Lower lobe of right lung (tissue), 2 donors: ENCODE data around the gene LMF1. TPM values are rescaled to one million over a fixed set of nuclear protein-coding genes. Genes with fewer than 3 reads are reported as not detected.

Source experiments
- ATAC-seq, 2 donors: fragments of 200-7000 bp; cut with Tn5 transposase; one replicate each; pipeline ENCODE4 v1.9.1; 2020 to 2022; ENCODE audit warnings: mild to moderate bottlenecking in 2 of 2, moderate library complexity in 2 of 2
- DNase-seq: peaks from one replicate; pipeline ENCODE4 v3.0.0-alpha.2; 2020
- H3K27ac ChIP-seq: fragments of 200-600 bp; one replicate; pipeline ENCODE4 v1.8.0; 2022
- H3K27me3 ChIP-seq: fragments of 200-600 bp; one replicate; pipeline ENCODE4 v1.8.0; 2022; ENCODE audit warnings: low read depth
- H3K36me3 ChIP-seq: fragments of 200-600 bp; one replicate; pipeline ENCODE4 v1.8.0; 2022; ENCODE audit warnings: mild to moderate bottlenecking
- H3K4me1 ChIP-seq: fragments of 200-600 bp; one replicate; pipeline ENCODE4 v1.8.0; 2022
- H3K4me3 ChIP-seq: fragments of 200-600 bp; one replicate; pipeline ENCODE4 v1.8.0; 2022; ENCODE audit warnings: mild to moderate bottlenecking
- H3K9me3 ChIP-seq: fragments of 200-600 bp; one replicate; pipeline ENCODE4 v1.8.0; 2022
- intact Hi-C: fragments of 100-400 bp; cut with DNase I; formaldehyde crosslinking; loops from one replicate; pipeline ENCODE4 v1.11.0; 2022
- total RNA-seq: library from RNA; stranded (reverse); fragmentation: NEBNext Ultra II Directional; extraction: Animal tissue kit (Norgen Biotek cat#: 25700); gene quantifications from one replicate; pipeline ENCODE4 v1.2.1, GENCODE V29; 2021
- TF ChIP-seq, protein P1 (sequence below): fragments of 200-600 bp; IDR thresholded peaks from one replicate; pipeline ENCODE4 v1.8.0; 2022; ENCODE audit warnings: antibody characterized with exemption, mild to moderate bottlenecking
- donor health status: DM: no; HTN: yes; CAD: no; lungs with severe emphysema.

Gene LMF1
- total RNA-seq, 1 donor from 2014 or later: 23.8 TPM

DNA sequence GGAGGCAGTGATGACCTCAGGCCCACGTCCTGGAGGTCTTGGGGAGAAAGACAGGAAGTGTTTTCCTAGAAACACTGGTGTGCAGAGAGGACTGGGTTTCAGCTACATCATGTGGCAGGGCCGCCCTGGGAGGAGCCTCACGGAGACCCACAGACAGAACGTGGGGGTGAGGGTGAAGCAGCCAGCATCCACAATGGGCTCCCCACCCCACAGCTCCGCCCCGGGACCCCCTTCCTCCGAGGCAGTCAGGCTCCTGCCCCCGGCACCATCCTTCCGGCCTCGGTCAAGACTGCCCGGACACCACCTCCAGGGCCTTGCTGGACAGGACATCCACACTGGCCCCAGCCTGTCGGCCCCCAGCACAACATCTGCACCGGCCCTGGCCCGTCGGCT, 51.1 kb downstream of the LMF1 start:
- TF ChIP-seq, protein P1, sequence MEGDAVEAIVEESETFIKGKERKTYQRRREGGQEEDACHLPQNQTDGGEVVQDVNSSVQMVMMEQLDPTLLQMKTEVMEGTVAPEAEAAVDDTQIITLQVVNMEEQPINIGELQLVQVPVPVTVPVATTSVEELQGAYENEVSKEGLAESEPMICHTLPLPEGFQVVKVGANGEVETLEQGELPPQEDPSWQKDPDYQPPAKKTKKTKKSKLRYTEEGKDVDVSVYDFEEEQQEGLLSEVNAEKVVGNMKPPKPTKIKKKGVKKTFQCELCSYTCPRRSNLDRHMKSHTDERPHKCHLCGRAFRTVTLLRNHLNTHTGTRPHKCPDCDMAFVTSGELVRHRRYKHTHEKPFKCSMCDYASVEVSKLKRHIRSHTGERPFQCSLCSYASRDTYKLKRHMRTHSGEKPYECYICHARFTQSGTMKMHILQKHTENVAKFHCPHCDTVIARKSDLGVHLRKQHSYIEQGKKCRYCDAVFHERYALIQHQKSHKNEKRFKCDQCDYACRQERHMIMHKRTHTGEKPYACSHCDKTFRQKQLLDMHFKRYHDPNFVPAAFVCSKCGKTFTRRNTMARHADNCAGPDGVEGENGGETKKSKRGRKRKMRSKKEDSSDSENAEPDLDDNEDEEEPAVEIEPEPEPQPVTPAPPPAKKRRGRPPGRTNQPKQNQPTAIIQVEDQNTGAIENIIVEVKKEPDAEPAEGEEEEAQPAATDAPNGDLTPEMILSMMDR: no peak
- Histone ChIP-seq H3K27ac (peak overlapping the region; percentile 31), H3K36me3 (no peaks in the 10 kb centered on the region), H3K9me3 (no peaks in the 10 kb centered on the region), H3K4me1 (no peaks in the 10 kb centered on the region), H3K27me3 (no peaks in the 10 kb centered on the region), H3K4me3 (no peak overlapping the region)
- intact Hi-C loops: no loop called here
- DNase-seq: no peak
- ATAC-seq: no peak

DNA sequence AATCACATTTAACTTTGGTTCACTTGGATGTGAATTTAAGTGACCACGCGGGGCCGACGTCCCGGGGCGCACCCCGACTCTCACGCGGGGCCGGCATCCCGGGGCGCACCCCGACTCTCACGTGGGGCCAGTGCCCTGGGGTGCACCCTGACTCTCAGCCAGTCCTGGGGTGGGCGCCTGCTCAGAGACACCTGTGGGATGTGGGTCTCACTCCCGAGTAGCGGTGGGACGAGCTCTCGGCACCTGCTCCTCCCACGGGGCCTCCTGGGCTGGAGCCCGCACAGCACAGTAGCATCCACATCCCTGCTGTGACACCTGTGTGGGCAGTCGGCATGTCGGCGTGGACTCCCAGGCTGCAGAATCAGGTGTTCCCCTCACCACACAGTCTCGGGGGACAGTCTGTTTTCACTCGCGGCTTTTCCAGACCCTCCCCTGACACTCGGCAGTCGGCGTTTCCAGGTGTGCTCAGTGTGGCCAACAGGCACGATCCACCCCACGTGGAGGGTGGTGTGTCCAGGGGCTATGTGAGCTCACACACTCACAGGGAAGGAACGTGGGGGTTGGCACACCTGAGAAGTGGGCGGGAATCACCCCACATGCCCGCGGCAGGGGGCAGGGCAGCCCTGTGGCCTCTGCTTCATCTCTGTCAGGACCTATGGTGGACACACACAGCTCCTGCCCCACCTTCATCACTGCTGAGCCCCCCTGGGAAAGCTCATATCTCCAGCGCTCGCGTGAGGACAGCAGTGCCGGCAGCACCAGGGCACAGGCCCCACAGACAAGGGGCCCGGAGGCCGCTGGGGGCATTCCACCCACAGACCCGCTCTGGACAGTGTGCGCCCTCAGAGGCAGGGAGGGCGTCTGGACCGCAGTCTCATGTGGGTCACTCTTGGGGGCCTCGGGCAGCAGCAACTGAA, 51.8 kb downstream of the LMF1 start:
- no peaks in the 10 kb centered on the region for H3K9me3 ChIP-seq
- DNase-seq: no peak
- H3K27ac ChIP-seq: no peak overlapping the region
- H3K36me3 ChIP-seq: no peaks in the 10 kb centered on the region
- no peaks in the 10 kb centered on the region for H3K4me1 ChIP-seq
- ATAC-seq: peak; percentile 4 to 20
- no peak overlapping the region for H3K4me3 ChIP-seq
- intact Hi-C loops: no loop called here
- H3K27me3 ChIP-seq: no peaks in the 10 kb centered on the region
- TF ChIP-seq, protein P1: no peak

DNA sequence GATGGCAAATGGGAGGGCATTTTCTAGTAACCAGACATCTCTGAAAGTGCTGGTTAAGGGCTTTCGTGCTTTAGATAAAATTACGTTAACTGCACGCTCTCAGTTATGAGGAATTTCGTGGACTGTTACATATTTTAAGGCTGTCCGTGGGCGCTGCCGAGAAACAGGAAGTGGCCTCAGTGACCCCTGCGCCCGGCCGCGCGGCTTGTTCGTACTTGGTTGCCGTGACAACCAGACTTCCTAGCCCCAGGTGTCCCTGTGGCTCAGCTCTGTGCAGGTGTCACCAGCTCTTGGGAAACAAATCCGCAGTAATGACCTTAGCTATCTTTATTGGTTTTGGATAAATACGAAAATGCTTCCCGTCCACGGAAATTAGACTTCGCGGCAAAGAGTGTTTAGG, 52.7 kb downstream of the LMF1 start:
- TF ChIP-seq, protein P1: no peak
- Histone ChIP-seq H3K27ac (no peak overlapping the region), H3K9me3 (no peaks in the 10 kb centered on the region), H3K27me3 (no peaks in the 10 kb centered on the region), H3K4me1 (no peaks in the 10 kb centered on the region), H3K36me3 (no peaks in the 10 kb centered on the region), H3K4me3 (no peak overlapping the region)
- ATAC-seq (no peak), DNase-seq (no peak)
- intact Hi-C loops: no loop called here

DNA sequence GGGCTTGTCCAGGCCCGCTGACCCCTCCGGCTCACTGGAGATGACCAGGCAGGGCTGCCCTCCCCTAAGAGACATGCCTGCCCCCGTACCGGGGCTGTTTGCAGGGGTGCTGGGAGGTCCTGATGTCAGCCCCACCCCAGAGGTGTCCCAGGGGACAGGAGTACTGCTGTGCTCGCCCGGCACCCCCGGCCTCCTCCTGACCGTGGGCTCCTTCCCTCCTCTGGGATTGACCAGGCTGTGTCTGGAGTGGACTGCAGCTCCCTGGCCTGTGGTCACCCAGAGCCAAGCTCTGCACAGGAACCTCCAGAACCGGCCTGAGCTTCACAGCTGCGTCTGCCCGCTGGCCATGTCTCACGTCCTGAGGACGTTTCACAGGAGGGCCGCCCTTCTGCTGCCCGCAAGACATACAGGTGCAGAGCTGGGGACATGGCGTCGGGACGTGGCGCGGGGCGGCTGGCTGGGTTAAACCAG, 53.2 kb downstream of the LMF1 start:
- H3K4me1 ChIP-seq: no peaks in the 10 kb centered on the region
- no peak overlapping the region for H3K27ac ChIP-seq
- no peaks in the 10 kb centered on the region for H3K27me3 ChIP-seq
- no peak overlapping the region for H3K4me3 ChIP-seq
- DNase-seq (no peak), ATAC-seq (no peak)
- intact Hi-C loops: no loop called here
- H3K36me3 ChIP-seq: no peaks in the 10 kb centered on the region
- TF ChIP-seq, protein P1: no peak
- H3K9me3 ChIP-seq: no peaks in the 10 kb centered on the region

DNA sequence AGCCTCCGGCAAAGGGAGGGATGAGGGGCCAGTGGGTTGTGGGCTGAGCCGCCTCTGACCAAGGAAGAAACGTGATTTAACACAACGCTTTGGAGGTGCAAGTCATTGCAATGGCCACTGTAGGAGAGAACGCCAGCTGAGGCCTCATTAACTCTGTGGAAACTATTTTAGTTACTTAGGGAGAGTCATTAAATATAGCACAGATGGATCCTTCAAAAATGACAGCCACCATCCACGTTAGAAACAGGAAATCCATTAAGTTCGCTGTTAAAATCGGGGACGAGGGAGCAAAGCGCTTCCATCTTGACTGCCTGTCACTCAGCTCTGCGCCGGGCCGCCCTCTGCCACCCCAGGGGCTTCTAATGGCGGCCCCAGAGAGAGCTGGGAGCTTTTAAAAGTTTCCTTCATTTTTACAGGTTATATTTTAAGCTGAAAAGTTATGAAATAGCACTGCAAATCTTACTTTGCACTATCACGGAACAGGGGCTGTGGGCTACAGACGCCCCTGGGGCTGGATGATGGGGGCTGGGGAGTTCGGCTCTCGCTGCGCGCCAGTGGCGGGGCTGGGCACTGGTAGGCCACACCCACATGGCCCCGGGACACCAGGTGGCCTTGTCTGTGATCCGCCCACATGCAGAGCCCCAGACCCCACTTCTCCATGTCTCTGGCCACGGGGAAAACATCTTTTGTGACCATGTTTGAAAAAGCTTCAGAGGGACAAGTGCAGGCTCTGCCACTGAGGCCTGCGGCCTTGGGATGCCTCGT, 54.6 kb downstream of the LMF1 start:
- ATAC-seq (no peak), DNase-seq (no peak)
- Histone ChIP-seq H3K4me1 (no peaks in the 10 kb centered on the region), H3K36me3 (no peaks in the 10 kb centered on the region), H3K27me3 (no peaks in the 10 kb centered on the region), H3K4me3 (no peak overlapping the region), H3K27ac (no peak overlapping the region), H3K9me3 (no peaks in the 10 kb centered on the region)
- TF ChIP-seq, protein P1: no peak
- intact Hi-C loops: no loop called here
